Measurements from ENCODE around the gene KRT72.

GRCh38 chr12:52614381-52615207, 13.3 kb upstream of the KRT72 start:
- no peak for TF ChIP-seq CTCF (IDR thresholded peaks at IDR 0.05; ENCODE audit: low read depth, low read length)
- no peak for TF ChIP-seq EZH2phosphoT487 (IDR thresholded peaks at IDR 0.05; ENCODE audit: low read depth)

Data from OCI-LY3 (cell line).